Left forelimb (tissue), 1 donor: ENCODE data around the gene HCLS1.
"Not testable (repeated sequence)": the region's sequence is repeated elsewhere in the genome, so short reads cannot be mapped to it uniquely, and the experiment has no call there.

Experiments used
- DNase-seq: peaks from one replicate; pipeline ENCODE4 v3.0.0-alpha.2; 2018; ENCODE audit warnings: low spot score

Gene HCLS1

GRCh38 chr3:121595765-121596406 is 64.8 kb downstream of the HCLS1 start:
- no peak for DNase-seq

GRCh38 chr3:121594850-121595249 is 65.9 kb downstream of the HCLS1 start:
- DNase-seq: no peak

- DNase-seq: not testable (repeated sequence)
Observed at GRCh38 chr3:121593806-121594205, 66.9 kb downstream of the HCLS1 start.

GRCh38 chr3:121592856-121593702 is 67.6 kb downstream of the HCLS1 start, which contains the start of gene FBXO40:
FBXO40 (plus strand) TSS chr3:121593379; CDS start chr3:121620576, 27,197 bp downstream.
- DNase-seq: no peak

GRCh38 chr3:121584418-121584817 is 76.3 kb downstream of the HCLS1 start:
- DNase-seq: no peak

GRCh38 chr3:121581691-121582090 is 79.0 kb downstream of the HCLS1 start:
- no peak for DNase-seq
